SK-N-SH (cell line): Measurements from ENCODE around the gene CTBP2. TPM values are rescaled to one million over a fixed set of nuclear protein-coding genes. Genes with fewer than 3 reads are reported as not detected.

Experiments used
- CTCF ChIA-PET: fragments of 300-600, 350-600 bp; formaldehyde crosslinking; extraction: SDS; loops from one replicate; lab custom pipeline; 2021; lab: Yijun Ruan, JAX
- POLR2A ChIA-PET: fragments of 350-600 bp; sonication (Branson Sonifier 250); formaldehyde crosslinking; extraction: SDS; loops from one replicate; lab custom pipeline; 2020; ENCODE audit warnings: antibody characterized with exemption, inconsistent platforms; lab: Yijun Ruan, JAX
- DNase-seq: peaks from one replicate; pipeline ENCODE4 v3.0.0; 2012
- H2AFZ ChIP-seq: fragments of 200-600 bp; sonication (generic); 2 replicates; pipeline ENCODE4 v1.8.1; 2016; ENCODE audit warnings: antibody characterized with exemption, mild to moderate bottlenecking, low read depth
- H3F3A ChIP-seq: fragments of 200-600 bp; sonication (generic); replicated peaks from 2 replicates; pipeline ENCODE3; 2016; ENCODE audit warnings: antibody characterized with exemption, mild to moderate bottlenecking; ENCODE audit not compliant: insufficient read depth
- H3K27ac ChIP-seq, 2 experiments: fragments of 200-500 bp in 1 of 2; fragments of 200-600 bp in 1 of 2; sonication (Bioruptor generic) in 1 of 2; sonication (generic), shearing (Covaris generic) in 1 of 2; 2 replicates each; pipeline versions ENCODE4 v1.5.1 to v1.6.1; 2014 to 2016; ENCODE audit warnings: low read depth in 2 of 2, inconsistent platforms in 1 of 2, low read length in 1 of 2, mild to moderate bottlenecking in 1 of 2, mixed read lengths in 1 of 2
- H3K27me3 ChIP-seq: fragments of 200-600 bp; sonication (generic), shearing (Covaris generic); 2 replicates; pipeline ENCODE4 v1.6.1; 2016; ENCODE audit warnings: mixed run types; ENCODE audit not compliant: insufficient read depth
- H3K36me3 ChIP-seq, 2 experiments: fragments of 200-500 bp in 1 of 2; fragments of 200-600 bp in 1 of 2; sonication (Bioruptor generic) in 1 of 2; sonication (generic) in 1 of 2; replicated peaks in 1 of 2; 2 replicates each; pipeline versions ENCODE3 to v1.5.1; 2014 to 2016; ENCODE audit warnings: low read length in 1 of 2, mild to moderate bottlenecking in 1 of 2; ENCODE audit not compliant: insufficient read depth in 2 of 2, control insufficient read depth in 1 of 2
- H3K4me1 ChIP-seq, 2 experiments: fragments of 200-500 bp in 1 of 2; fragments of 200-600 bp in 1 of 2; sonication (Bioruptor generic) in 1 of 2; sonication (generic), shearing (Covaris generic) in 1 of 2; 2 replicates each; pipeline versions ENCODE4 v1.5.1 to v1.6.1; 2014 to 2016; ENCODE audit warnings: low read depth in 1 of 2, low read length in 1 of 2, mixed run types in 1 of 2; ENCODE audit not compliant: insufficient read depth in 2 of 2, control insufficient read depth in 1 of 2
- H3K4me2 ChIP-seq: fragments of 200-600 bp; sonication (generic), shearing (Covaris generic); 2 replicates; pipeline ENCODE4 v1.6.1; 2017; ENCODE audit warnings: mixed run types
- H3K4me3 ChIP-seq, 2 experiments: fragments of 200-500 bp in 1 of 2; fragments of 200-600 bp in 1 of 2; sonication (Bioruptor generic) in 1 of 2; sonication (generic), shearing (Covaris generic) in 1 of 2; 2 replicates each; pipeline versions ENCODE4 v1.5.1 to v1.8.1; 2014 to 2016; ENCODE audit warnings: low read depth in 2 of 2, inconsistent platforms in 1 of 2, low read length in 1 of 2, mild to moderate bottlenecking in 1 of 2, mixed read lengths in 1 of 2, moderate library complexity in 1 of 2
- H3K79me2 ChIP-seq: fragments of 200-600 bp; sonication (generic); 2 replicates; pipeline ENCODE4 v1.8.1; 2017; ENCODE audit warnings: mild to moderate bottlenecking; ENCODE audit not compliant: insufficient read depth
- H3K9ac ChIP-seq: fragments of 200-600 bp; sonication (generic); 2 replicates; pipeline ENCODE4 v1.6.1; 2017; ENCODE audit warnings: mixed run types
- H3K9me2 ChIP-seq: fragments of 200-600 bp; sonication (generic); 2 replicates; pipeline ENCODE4 v1.6.1; 2017; ENCODE audit warnings: mixed run types
- H3K9me3 ChIP-seq: fragments of 200-600 bp; sonication (generic); 2 replicates; pipeline ENCODE4 v1.6.1; 2017; ENCODE audit warnings: mixed run types, mild to moderate bottlenecking, moderate library complexity
- H4K20me1 ChIP-seq: fragments of 200-600 bp; sonication (generic); 2 replicates; pipeline ENCODE4 v1.6.1; 2017; ENCODE audit warnings: mild to moderate bottlenecking, mixed run types; ENCODE audit not compliant: insufficient read depth
- ELF1 ChIP-seq: IDR thresholded peaks from 2 replicates; pipeline ENCODE4 v1.4.0; 2012
- EZH2phosphoT487 ChIP-seq: fragments of 200-600 bp; sonication (generic); IDR thresholded peaks from 2 replicates; pipeline ENCODE4 v1.6.1; 2017; ENCODE audit warnings: low read depth, mixed run types, mild to moderate bottlenecking, antibody characterized with exemption, moderate library complexity, borderline replicate concordance
- FOXJ3 ChIP-seq: sonication (generic); formaldehyde crosslinking; IDR thresholded peaks from 2 replicates; pipeline ENCODE4 v1.5.1; 2020; ENCODE audit warnings: mild to moderate bottlenecking, missing genetic modification reagents
- GABPA ChIP-seq: IDR thresholded peaks from 2 replicates; pipeline ENCODE4 v1.4.0; 2012; ENCODE audit warnings: low read depth, mild to moderate bottlenecking
- MXI1 ChIP-seq: IDR thresholded peaks from 2 replicates; pipeline ENCODE4 v1.6.1; 2012; ENCODE audit warnings: mild to moderate bottlenecking, low read depth, low read length, improper control_type of control experiment
- NFIC ChIP-seq: IDR thresholded peaks from 2 replicates; pipeline ENCODE4 v1.4.0; 2012; ENCODE audit warnings: borderline replicate concordance
- NRF1 ChIP-seq: IDR thresholded peaks from 2 replicates; pipeline ENCODE4 v1.6.1; 2012; ENCODE audit warnings: low read depth, mild to moderate bottlenecking, low read length
- RCOR1 ChIP-seq: fragments of 150-350 bp; IDR thresholded peaks from 2 replicates; pipeline ENCODE4 v1.6.1; 2017; ENCODE audit warnings: antibody characterized with exemption, low read length
- RXRA ChIP-seq: IDR thresholded peaks from 2 replicates; pipeline ENCODE4 v1.4.0; 2012; ENCODE audit warnings: low read depth, mild to moderate bottlenecking, borderline replicate concordance
- SIN3A ChIP-seq: IDR thresholded peaks from 2 replicates; pipeline ENCODE4 v1.6.1; 2012; ENCODE audit warnings: low read depth, mild to moderate bottlenecking, low read length, moderate library complexity, borderline replicate concordance
- TAF1 ChIP-seq: IDR thresholded peaks from 2 replicates; pipeline ENCODE4 v1.6.1; 2012; ENCODE audit warnings: low read depth, mild to moderate bottlenecking, low read length, moderate library complexity, borderline replicate concordance
- TCF12 ChIP-seq: IDR thresholded peaks from 2 replicates; pipeline ENCODE4 v1.4.0; 2012
- TEAD4 ChIP-seq: IDR thresholded peaks from 2 replicates; pipeline ENCODE4 v1.4.0; 2012; ENCODE audit warnings: mild to moderate bottlenecking, borderline replicate concordance; ENCODE audit not compliant: insufficient read depth
- YY1 ChIP-seq: IDR thresholded peaks from 2 replicates; pipeline ENCODE4 v1.4.0; 2012; ENCODE audit warnings: low read depth, mild to moderate bottlenecking
- WGBS: methylation state at CpG from one replicate; pipeline ENCODE4 v1.1.6; 2017; ENCODE audit warnings: low lambda C conversion rate; 5-methylcytosine and 5-hydroxymethylcytosine counted together
- polyA plus RNA-seq, 3 experiments: library from polyadenylated mRNA; depleted of rRNA; stranded (reverse); fragments of >200 nt; gene quantifications; 2 replicates each; pipeline ENCODE4 v1.2.3, GENCODE V29; 2012
- TF ChIP-seq, protein P1 (sequence below): IDR thresholded peaks from 2 replicates; pipeline ENCODE4 v1.4.0; 2012; ENCODE audit warnings: low read depth
- TF ChIP-seq, protein P2 (sequence below): fragments of 200-600 bp; sonication (generic); IDR thresholded peaks from 2 replicates; pipeline ENCODE4 v1.6.1; 2017; ENCODE audit warnings: antibody characterized with exemption, mild to moderate bottlenecking, moderate library complexity
- TF ChIP-seq, protein P3 (sequence below): fragments of 150-350 bp; IDR thresholded peaks from 2 replicates; pipeline ENCODE4 v1.6.1; 2016; ENCODE audit warnings: mild to moderate bottlenecking, low read depth, low read length
- TF ChIP-seq, protein P4 (sequence below): fragments of 150-350 bp; IDR thresholded peaks from 2 replicates; pipeline ENCODE4 v1.6.1; 2017; ENCODE audit warnings: antibody characterized with exemption, low read length, low read depth, borderline replicate concordance
- TF ChIP-seq, protein P5 (sequence below): IDR thresholded peaks from 2 replicates; pipeline ENCODE4 v1.4.0; 2012; ENCODE audit warnings: low read depth, borderline replicate concordance

CTBP2 gene
- polyA plus RNA-seq, 1 of the 3 experiments (the other 2 are of a cell fraction) = 69.7 TPM

DNA sequence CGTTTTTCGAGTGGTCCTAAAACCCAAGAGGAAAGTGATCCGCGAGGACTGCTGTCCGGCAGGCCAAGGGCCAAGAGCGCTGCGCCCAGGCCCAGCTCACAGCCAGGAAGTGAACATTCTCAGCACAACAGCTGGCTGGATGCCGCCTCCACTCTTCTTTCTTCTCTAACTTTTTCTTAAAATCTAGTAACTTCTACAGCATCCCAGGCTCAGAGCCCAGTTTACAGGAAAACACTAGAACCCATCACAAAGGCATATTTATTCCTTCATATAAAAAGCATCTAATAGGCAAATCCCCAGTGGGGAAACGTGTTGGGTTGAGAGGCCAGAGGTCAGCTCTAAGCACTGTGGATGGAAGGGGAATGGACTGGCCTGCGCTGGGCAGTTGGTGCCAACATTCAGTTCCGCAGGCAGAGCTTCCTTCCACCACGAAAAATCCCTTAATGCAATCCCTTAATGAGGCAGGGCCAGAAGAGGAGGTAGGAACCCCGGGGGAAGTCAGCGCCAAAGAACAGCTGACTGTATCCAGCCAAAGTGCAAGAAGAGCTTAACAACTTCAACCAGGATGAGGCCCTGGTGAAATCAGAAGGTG lies 143.7 kb downstream of the CTBP2 start:
- no peak for TF ChIP-seq NRF1
- TF ChIP-seq GABPA = no peak
- no peak for TF ChIP-seq FOXJ3 (CRISPR knock-in tag)
- TF ChIP-seq, protein P1, sequence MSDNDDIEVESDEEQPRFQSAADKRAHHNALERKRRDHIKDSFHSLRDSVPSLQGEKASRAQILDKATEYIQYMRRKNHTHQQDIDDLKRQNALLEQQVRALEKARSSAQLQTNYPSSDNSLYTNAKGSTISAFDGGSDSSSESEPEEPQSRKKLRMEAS = no peak
- TF ChIP-seq, protein P2, sequence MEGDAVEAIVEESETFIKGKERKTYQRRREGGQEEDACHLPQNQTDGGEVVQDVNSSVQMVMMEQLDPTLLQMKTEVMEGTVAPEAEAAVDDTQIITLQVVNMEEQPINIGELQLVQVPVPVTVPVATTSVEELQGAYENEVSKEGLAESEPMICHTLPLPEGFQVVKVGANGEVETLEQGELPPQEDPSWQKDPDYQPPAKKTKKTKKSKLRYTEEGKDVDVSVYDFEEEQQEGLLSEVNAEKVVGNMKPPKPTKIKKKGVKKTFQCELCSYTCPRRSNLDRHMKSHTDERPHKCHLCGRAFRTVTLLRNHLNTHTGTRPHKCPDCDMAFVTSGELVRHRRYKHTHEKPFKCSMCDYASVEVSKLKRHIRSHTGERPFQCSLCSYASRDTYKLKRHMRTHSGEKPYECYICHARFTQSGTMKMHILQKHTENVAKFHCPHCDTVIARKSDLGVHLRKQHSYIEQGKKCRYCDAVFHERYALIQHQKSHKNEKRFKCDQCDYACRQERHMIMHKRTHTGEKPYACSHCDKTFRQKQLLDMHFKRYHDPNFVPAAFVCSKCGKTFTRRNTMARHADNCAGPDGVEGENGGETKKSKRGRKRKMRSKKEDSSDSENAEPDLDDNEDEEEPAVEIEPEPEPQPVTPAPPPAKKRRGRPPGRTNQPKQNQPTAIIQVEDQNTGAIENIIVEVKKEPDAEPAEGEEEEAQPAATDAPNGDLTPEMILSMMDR = no peak
- TF ChIP-seq, protein P3, sequence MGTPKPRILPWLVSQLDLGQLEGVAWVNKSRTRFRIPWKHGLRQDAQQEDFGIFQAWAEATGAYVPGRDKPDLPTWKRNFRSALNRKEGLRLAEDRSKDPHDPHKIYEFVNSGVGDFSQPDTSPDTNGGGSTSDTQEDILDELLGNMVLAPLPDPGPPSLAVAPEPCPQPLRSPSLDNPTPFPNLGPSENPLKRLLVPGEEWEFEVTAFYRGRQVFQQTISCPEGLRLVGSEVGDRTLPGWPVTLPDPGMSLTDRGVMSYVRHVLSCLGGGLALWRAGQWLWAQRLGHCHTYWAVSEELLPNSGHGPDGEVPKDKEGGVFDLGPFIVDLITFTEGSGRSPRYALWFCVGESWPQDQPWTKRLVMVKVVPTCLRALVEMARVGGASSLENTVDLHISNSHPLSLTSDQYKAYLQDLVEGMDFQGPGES = no peak
- TF ChIP-seq, protein P4, sequence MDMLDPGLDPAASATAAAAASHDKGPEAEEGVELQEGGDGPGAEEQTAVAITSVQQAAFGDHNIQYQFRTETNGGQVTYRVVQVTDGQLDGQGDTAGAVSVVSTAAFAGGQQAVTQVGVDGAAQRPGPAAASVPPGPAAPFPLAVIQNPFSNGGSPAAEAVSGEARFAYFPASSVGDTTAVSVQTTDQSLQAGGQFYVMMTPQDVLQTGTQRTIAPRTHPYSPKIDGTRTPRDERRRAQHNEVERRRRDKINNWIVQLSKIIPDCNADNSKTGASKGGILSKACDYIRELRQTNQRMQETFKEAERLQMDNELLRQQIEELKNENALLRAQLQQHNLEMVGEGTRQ = no peak
- TF ChIP-seq TCF12 = no peak
- no peak for TF ChIP-seq TAF1
- TF ChIP-seq, protein P5, sequence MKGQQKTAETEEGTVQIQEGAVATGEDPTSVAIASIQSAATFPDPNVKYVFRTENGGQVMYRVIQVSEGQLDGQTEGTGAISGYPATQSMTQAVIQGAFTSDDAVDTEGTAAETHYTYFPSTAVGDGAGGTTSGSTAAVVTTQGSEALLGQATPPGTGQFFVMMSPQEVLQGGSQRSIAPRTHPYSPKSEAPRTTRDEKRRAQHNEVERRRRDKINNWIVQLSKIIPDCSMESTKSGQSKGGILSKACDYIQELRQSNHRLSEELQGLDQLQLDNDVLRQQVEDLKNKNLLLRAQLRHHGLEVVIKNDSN = no peak
- TF ChIP-seq ELF1 = no peak
- TF ChIP-seq MXI1 = no peak
- no peak for TF ChIP-seq TEAD4
- TF ChIP-seq YY1 = no peak
- TF ChIP-seq EZH2phosphoT487 = no peak
- TF ChIP-seq RCOR1 = no peak
- TF ChIP-seq RXRA = no peak
- no peak for TF ChIP-seq SIN3A
- no peak for TF ChIP-seq NFIC
- TF ChIP-seq, all 33 proteins: peak for 0
- Histone ChIP-seq H3K27ac (peak overlapping the region in 1 of 2 experiments; percentile 97; a peak in 2 of 4 replicates), H3K9ac (no peak overlapping the region), H3K36me3 (peaks cover 8 to 12% of the 10 kb centered on the region in 2 experiments), H3F3A (no peaks in the 10 kb centered on the region), H3K9me3 (no peaks in the 10 kb centered on the region), H3K4me3 (no peak overlapping the region), H3K4me2 (no peak overlapping the region), H3K79me2 (peaks cover 86% of the 10 kb centered on the region), H3K9me2 (no peaks in the 10 kb centered on the region), H2AFZ (no peak overlapping the region), H4K20me1 (peaks cover 94% of the 10 kb centered on the region), H3K27me3 (no peaks in the 10 kb centered on the region), H3K4me1 (peaks cover 6 to 81% of the 10 kb centered on the region in 2 experiments; a peak in 2 of 4 replicates)
- ChIA-PET POLR2A (interaction anchor here (2.0 kb wide), 1 partner anchor 9 kb away, joined by 6 read pairs; no protein-coding TSS in a partner anchor), CTCF (interaction anchor here (1.2 to 2.8 kb wide), 6 partner anchors 9 to 31 kb away, joined by 3 to 10 read pairs (median 6); no protein-coding TSS in a partner anchor)
- WGBS = 82% methylated on average over 12 of the region's 14 CpGs
- no peak for DNase-seq
